Tibial nerve (tissue), 4 donors: ENCODE data around the gene KCNN4.

Experiments
- CTCF ChIP-seq, 5 experiments: fragments of 200-600 bp in 3 of 5; fragments of 450-650 bp in 2 of 5; sonication (generic) in 3 of 5; IDR thresholded peaks; one replicate each; pipeline ENCODE4 v1.5.1; 2016 to 2019; ENCODE audit warnings: antibody characterized with exemption in 5 of 5, mild to moderate bottlenecking in 3 of 5, moderate library complexity in 2 of 5
- EP300 ChIP-seq, 2 donors: sonication (generic); formaldehyde crosslinking; IDR thresholded peaks; one replicate each; pipeline ENCODE4 v1.6.1; 2017; ENCODE audit warnings: antibody characterized with exemption in 2 of 2, mild to moderate bottlenecking in 1 of 2
- POLR2A ChIP-seq, 2 donors: fragments of 450-650 bp; IDR thresholded peaks; one replicate each; pipeline ENCODE4 v1.6.1; 2017; ENCODE audit warnings: antibody characterized with exemption in 2 of 2, mild to moderate bottlenecking in 2 of 2, moderate library complexity in 2 of 2

GRCh38 chr19:43777163-43777695 lies 3.5 kb downstream of the KCNN4 start:
- TF ChIP-seq CTCF (IDR thresholded peaks at IDR 0.05), result no peak
- no peak for TF ChIP-seq POLR2A (IDR thresholded peaks at IDR 0.05)
- TF ChIP-seq EP300 (IDR thresholded peaks at IDR 0.05), result no peak
